ENCODE data around the gene ARHGEF37. TPM values are rescaled to one million over a fixed set of nuclear protein-coding genes. Genes with fewer than 3 reads are reported as not detected.

The ARHGEF37 gene
- total RNA-seq, 1 experiment from 2014 or later: 0.42 TPM

DNA sequence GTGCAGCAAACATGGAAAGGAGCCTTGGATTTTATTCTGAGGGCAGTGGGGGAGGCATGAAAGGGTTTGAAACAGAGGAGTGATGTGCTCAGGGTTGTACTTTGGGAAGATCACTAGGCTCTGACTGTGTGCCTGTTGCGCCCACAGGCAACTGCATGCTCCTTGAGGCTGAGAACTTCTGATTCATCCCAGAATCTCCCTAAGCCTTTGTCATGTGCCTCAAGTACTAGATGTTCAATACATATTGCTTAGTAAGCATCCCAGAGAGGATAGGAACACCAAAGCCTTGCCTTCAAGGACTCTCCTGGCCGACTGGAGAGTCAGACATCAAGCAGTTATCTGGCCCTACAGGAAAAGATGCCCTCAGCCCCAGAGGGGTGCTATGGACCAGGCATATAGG, 54.1 kb downstream of the ARHGEF37 start:
- Histone ChIP-seq H3K9me3 (ENCODE audit: control insufficient read depth, low read depth, low read length) (no peaks in the 10 kb centered on the region), H2AFZ (ENCODE audit: low read length) (no peak overlapping the region)
- no CpG with 5 or more reads among the region's 2 CpGs for WGBS (ENCODE audit: extremely low coverage, insufficient read length, low lambda C conversion rate)

More for the DNA sequence above, 54.1 kb downstream of the ARHGEF37 start:
- no peak overlapping the region; a peak in 1 of 7 replicates for H3K27ac Mint-ChIP-seq
- Histone ChIP-seq H2BK12ac (ENCODE audit: insufficient read length, low read depth, low read length) (no peak overlapping the region), H4K8ac (replicated peaks; ENCODE audit: insufficient read length, low read depth, low read length) (no peak overlapping the region), H3K4ac (ENCODE audit: low read depth, low read length) (no peak overlapping the region), H3T11ph (ENCODE audit: low read length) (no peak overlapping the region), H3K14ac (ENCODE audit: insufficient read depth, low read length) (no peak overlapping the region), H3K18ac (ENCODE audit: insufficient read length, low read depth, low read length) (no peak overlapping the region), H2BK20ac (ENCODE audit: low read depth, low read length, poor library complexity, severe bottlenecking) (no peak overlapping the region), H3K4me1 (ENCODE audit: insufficient read depth, low read length) (peaks cover 10% of the 10 kb centered on the region; the same call in 1 of the 2 replicates), H3K79me2 (ENCODE audit: insufficient read depth, low read length) (no peaks in the 10 kb centered on the region), H3K27me3 (ENCODE audit: insufficient read depth, low read length) (no peaks in the 10 kb centered on the region), H4K20me1 (ENCODE audit: control insufficient read depth, insufficient read depth, insufficient read length) (peaks cover 3% of the 10 kb centered on the region), H2BK15ac (ENCODE audit: low read depth, low read length) (no peak overlapping the region), H3K4me2 (ENCODE audit: insufficient read depth, insufficient read length, low read length) (no peak overlapping the region), H3K56ac (ENCODE audit: insufficient read length, low read depth, low read length) (no peak overlapping the region), H3K9ac (ENCODE audit: extremely low read depth, insufficient read length, low read length) (no peak overlapping the region), H3K79me1 (ENCODE audit: insufficient read depth, low read depth, low read length, poor library complexity, severe bottlenecking) (no peaks in the 10 kb centered on the region), H2BK5ac (ENCODE audit: insufficient read length, low read length) (no peak overlapping the region), H2BK120ac (ENCODE audit: low read depth, low read length, poor library complexity, severe bottlenecking) (no peak overlapping the region), H3K23ac (ENCODE audit: insufficient read length, low read depth, low read length) (no peak overlapping the region), H3K23me2 (ENCODE audit: insufficient read length, low read depth, low read length, poor library complexity, severe bottlenecking) (no peaks in the 10 kb centered on the region), H3K27ac (ENCODE audit: insufficient read length, low read depth, low read length) (no peak overlapping the region), H4K5ac (ENCODE audit: insufficient read length, low read depth, low read length) (no peak overlapping the region), H2AK5ac (ENCODE audit: insufficient read length, low read length) (no peak overlapping the region), H4K91ac (ENCODE audit: insufficient read length, low read depth, low read length) (no peak overlapping the region)
- peaks cover 20 to 21% of the 10 kb centered on the region in 2 experiments for H3K4me1 Mint-ChIP-seq
- H3K4me3 Mint-ChIP-seq: no peak overlapping the region
- no peaks in the 10 kb centered on the region for H3K9me3 Mint-ChIP-seq
- no peak for TF ChIP-seq CTCF (conservative IDR thresholded peaks at IDR 0.05)
- H3K36me3 Mint-ChIP-seq (ENCODE audit: insufficient read depth in 1 of 3, low read depth in 3 of 3): no peaks in the 10 kb centered on the region
- no peaks in the 10 kb centered on the region for H3K27me3 Mint-ChIP-seq (ENCODE audit: low read depth)
- no peak for DNase-seq
